Measurements from ENCODE around the gene KLHDC7B. TPM values are rescaled to one million over a fixed set of nuclear protein-coding genes. Genes with fewer than 3 reads are reported as not detected.

Gene KLHDC7B
- total RNA-seq, 1 experiment from 2014 or later: not detected

DNA sequence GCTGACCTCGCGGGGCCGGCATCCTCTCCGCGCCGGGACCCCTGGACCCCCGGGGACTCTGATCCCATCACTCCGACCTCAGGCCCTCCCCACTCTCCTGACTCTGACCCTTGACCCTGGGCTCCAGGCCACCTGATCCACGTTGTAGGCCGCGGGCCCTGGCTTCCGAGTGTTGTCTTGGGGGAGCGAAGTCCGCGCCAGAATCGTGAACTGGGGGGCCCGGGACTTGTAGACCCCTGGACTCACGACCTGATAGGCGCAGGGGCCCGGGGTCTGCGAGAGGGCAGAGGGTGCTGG is 15.2 kb upstream of the KLHDC7B start (continued):
- TF ChIP-seq, protein P1, sequence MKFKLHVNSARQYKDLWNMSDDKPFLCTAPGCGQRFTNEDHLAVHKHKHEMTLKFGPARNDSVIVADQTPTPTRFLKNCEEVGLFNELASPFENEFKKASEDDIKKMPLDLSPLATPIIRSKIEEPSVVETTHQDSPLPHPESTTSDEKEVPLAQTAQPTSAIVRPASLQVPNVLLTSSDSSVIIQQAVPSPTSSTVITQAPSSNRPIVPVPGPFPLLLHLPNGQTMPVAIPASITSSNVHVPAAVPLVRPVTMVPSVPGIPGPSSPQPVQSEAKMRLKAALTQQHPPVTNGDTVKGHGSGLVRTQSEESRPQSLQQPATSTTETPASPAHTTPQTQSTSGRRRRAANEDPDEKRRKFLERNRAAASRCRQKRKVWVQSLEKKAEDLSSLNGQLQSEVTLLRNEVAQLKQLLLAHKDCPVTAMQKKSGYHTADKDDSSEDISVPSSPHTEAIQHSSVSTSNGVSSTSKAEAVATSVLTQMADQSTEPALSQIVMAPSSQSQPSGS (CRISPR knock-in tag; IDR thresholded peaks at IDR 0.05; ENCODE audit: borderline replicate concordance, low read depth): no peak
- TF ChIP-seq TEAD1 (CRISPR knock-in tag; IDR thresholded peaks at IDR 0.05) (no peak), ZNF121 (CRISPR knock-in tag; IDR thresholded peaks at IDR 0.05) (no peak), SOX15 (CRISPR knock-in tag; IDR thresholded peaks at IDR 0.05) (no peak)
- TF ChIP-seq, protein P2, sequence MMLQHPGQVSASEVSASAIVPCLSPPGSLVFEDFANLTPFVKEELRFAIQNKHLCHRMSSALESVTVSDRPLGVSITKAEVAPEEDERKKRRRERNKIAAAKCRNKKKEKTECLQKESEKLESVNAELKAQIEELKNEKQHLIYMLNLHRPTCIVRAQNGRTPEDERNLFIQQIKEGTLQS (CRISPR knock-in tag; conservative IDR thresholded peaks at IDR 0.05): no peak

DNA sequence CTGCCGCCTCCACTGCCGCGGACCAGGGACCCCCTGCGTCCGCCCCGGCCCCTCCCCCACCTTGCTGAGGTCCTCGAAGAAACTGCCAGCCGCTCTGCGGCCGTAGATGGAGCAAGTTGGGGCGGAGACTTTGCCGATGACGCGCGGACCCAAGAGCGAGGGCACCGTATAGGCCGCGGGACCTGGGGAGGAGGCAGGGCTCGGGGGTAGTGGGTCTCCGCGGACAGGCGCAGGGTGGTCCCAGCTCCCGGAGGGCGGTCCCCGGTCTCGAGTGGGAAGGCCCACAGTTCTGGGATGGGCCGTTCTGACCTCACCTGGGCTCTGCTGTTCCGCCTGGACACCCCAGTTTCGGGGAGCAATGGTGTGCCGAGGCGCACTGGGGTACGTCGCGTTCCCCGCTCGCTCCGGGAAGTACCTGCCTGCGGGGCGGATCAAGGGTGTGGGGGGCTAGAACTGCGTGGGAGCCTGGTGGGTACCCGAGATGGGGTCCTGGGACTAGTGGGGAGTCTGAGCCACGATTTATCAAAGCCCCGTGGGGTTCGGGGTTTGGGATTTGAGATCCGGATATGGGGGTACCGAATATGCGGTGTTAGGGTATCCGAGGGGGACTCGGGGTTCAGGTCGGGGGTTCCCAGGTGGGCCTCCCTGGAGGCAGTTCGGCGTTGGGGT is 14.7 kb upstream of the KLHDC7B start:
- ATAC-seq (peak; percentile 40), DNase-seq (ENCODE audit: low spot score) (peak; percentile 79)
- H3K36me3 Mint-ChIP-seq: no peaks in the 10 kb centered on the region
- H3K9me3 Mint-ChIP-seq: no peaks in the 10 kb centered on the region
- H3K27me3 Mint-ChIP-seq (ENCODE audit: low read depth): peaks cover 80% of the 10 kb centered on the region
- peak overlapping the region; percentile 72 for H3K4me3 Mint-ChIP-seq
- peaks cover 15% of the 10 kb centered on the region for H3K4me1 Mint-ChIP-seq
- no peak overlapping the region for H3K27ac Mint-ChIP-seq
- POLR2A ChIA-PET: no interaction called here
- TF ChIP-seq TCF7 (CRISPR knock-in tag; IDR thresholded peaks at IDR 0.05; ENCODE audit: low read depth) (no peak), ZNF232 (CRISPR knock-in tag; IDR thresholded peaks at IDR 0.05) (no peak), ZNF396 (CRISPR knock-in tag; IDR thresholded peaks at IDR 0.05; ENCODE audit: borderline replicate concordance) (no peak), NFATC4 (CRISPR knock-in tag; IDR thresholded peaks at IDR 0.05) (no peak), FOXJ3 (CRISPR knock-in tag; IDR thresholded peaks at IDR 0.05; ENCODE audit: borderline replicate concordance) (no peak), CBFB (CRISPR knock-in tag; IDR thresholded peaks at IDR 0.05; ENCODE audit: low read depth) (no peak), SP1 (CRISPR knock-in tag; conservative IDR thresholded peaks at IDR 0.05) (no peak; the same call in 1 of the 2 replicates), GTF2I (CRISPR knock-in tag; conservative IDR thresholded peaks at IDR 0.05) (no peak), KAT7 (CRISPR knock-in tag; IDR thresholded peaks at IDR 0.05; ENCODE audit: borderline replicate concordance) (no peak)
- TF ChIP-seq, protein P3, sequence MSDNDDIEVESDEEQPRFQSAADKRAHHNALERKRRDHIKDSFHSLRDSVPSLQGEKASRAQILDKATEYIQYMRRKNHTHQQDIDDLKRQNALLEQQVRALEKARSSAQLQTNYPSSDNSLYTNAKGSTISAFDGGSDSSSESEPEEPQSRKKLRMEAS (CRISPR knock-in tag; IDR thresholded peaks at IDR 0.05): no peak; the same call in 1 of the 2 replicates
- TF ChIP-seq, protein P4, sequence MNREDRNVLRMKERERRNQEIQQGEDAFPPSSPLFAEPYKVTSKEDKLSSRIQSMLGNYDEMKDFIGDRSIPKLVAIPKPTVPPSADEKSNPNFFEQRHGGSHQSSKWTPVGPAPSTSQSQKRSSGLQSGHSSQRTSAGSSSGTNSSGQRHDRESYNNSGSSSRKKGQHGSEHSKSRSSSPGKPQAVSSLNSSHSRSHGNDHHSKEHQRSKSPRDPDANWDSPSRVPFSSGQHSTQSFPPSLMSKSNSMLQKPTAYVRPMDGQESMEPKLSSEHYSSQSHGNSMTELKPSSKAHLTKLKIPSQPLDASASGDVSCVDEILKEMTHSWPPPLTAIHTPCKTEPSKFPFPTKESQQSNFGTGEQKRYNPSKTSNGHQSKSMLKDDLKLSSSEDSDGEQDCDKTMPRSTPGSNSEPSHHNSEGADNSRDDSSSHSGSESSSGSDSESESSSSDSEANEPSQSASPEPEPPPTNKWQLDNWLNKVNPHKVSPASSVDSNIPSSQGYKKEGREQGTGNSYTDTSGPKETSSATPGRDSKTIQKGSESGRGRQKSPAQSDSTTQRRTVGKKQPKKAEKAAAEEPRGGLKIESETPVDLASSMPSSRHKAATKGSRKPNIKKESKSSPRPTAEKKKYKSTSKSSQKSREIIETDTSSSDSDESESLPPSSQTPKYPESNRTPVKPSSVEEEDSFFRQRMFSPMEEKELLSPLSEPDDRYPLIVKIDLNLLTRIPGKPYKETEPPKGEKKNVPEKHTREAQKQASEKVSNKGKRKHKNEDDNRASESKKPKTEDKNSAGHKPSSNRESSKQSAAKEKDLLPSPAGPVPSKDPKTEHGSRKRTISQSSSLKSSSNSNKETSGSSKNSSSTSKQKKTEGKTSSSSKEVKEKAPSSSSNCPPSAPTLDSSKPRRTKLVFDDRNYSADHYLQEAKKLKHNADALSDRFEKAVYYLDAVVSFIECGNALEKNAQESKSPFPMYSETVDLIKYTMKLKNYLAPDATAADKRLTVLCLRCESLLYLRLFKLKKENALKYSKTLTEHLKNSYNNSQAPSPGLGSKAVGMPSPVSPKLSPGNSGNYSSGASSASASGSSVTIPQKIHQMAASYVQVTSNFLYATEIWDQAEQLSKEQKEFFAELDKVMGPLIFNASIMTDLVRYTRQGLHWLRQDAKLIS (CRISPR knock-in tag; IDR thresholded peaks at IDR 0.05; ENCODE audit: borderline replicate concordance): no peak
- TF ChIP-seq, protein P5, sequence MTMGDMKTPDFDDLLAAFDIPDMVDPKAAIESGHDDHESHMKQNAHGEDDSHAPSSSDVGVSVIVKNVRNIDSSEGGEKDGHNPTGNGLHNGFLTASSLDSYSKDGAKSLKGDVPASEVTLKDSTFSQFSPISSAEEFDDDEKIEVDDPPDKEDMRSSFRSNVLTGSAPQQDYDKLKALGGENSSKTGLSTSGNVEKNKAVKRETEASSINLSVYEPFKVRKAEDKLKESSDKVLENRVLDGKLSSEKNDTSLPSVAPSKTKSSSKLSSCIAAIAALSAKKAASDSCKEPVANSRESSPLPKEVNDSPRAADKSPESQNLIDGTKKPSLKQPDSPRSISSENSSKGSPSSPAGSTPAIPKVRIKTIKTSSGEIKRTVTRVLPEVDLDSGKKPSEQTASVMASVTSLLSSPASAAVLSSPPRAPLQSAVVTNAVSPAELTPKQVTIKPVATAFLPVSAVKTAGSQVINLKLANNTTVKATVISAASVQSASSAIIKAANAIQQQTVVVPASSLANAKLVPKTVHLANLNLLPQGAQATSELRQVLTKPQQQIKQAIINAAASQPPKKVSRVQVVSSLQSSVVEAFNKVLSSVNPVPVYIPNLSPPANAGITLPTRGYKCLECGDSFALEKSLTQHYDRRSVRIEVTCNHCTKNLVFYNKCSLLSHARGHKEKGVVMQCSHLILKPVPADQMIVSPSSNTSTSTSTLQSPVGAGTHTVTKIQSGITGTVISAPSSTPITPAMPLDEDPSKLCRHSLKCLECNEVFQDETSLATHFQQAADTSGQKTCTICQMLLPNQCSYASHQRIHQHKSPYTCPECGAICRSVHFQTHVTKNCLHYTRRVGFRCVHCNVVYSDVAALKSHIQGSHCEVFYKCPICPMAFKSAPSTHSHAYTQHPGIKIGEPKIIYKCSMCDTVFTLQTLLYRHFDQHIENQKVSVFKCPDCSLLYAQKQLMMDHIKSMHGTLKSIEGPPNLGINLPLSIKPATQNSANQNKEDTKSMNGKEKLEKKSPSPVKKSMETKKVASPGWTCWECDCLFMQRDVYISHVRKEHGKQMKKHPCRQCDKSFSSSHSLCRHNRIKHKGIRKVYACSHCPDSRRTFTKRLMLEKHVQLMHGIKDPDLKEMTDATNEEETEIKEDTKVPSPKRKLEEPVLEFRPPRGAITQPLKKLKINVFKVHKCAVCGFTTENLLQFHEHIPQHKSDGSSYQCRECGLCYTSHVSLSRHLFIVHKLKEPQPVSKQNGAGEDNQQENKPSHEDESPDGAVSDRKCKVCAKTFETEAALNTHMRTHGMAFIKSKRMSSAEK (CRISPR knock-in tag; IDR thresholded peaks at IDR 0.05; ENCODE audit: borderline replicate concordance): no peak
- TF ChIP-seq, protein P6, sequence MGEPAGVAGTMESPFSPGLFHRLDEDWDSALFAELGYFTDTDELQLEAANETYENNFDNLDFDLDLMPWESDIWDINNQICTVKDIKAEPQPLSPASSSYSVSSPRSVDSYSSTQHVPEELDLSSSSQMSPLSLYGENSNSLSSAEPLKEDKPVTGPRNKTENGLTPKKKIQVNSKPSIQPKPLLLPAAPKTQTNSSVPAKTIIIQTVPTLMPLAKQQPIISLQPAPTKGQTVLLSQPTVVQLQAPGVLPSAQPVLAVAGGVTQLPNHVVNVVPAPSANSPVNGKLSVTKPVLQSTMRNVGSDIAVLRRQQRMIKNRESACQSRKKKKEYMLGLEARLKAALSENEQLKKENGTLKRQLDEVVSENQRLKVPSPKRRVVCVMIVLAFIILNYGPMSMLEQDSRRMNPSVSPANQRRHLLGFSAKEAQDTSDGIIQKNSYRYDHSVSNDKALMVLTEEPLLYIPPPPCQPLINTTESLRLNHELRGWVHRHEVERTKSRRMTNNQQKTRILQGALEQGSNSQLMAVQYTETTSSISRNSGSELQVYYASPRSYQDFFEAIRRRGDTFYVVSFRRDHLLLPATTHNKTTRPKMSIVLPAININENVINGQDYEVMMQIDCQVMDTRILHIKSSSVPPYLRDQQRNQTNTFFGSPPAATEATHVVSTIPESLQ (CRISPR knock-in tag; IDR thresholded peaks at IDR 0.05): no peak
- TF ChIP-seq, protein P7, sequence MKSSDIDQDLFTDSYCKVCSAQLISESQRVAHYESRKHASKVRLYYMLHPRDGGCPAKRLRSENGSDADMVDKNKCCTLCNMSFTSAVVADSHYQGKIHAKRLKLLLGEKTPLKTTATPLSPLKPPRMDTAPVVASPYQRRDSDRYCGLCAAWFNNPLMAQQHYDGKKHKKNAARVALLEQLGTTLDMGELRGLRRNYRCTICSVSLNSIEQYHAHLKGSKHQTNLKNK (CRISPR knock-in tag; IDR thresholded peaks at IDR 0.05): no peak
- TF ChIP-seq, protein P8, sequence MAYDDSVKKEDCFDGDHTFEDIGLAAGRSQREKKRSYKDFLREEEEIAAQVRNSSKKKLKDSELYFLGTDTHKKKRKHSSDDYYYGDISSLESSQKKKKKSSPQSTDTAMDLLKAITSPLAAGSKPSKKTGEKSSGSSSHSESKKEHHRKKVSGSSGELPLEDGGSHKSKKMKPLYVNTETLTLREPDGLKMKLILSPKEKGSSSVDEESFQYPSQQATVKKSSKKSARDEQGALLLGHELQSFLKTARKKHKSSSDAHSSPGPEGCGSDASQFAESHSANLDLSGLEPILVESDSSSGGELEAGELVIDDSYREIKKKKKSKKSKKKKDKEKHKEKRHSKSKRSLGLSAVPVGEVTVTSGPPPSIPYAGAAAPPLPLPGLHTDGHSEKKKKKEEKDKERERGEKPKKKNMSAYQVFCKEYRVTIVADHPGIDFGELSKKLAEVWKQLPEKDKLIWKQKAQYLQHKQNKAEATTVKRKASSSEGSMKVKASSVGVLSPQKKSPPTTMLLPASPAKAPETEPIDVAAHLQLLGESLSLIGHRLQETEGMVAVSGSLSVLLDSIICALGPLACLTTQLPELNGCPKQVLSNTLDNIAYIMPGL (CRISPR knock-in tag; IDR thresholded peaks at IDR 0.05): no peak
- TF ChIP-seq, protein P9, sequence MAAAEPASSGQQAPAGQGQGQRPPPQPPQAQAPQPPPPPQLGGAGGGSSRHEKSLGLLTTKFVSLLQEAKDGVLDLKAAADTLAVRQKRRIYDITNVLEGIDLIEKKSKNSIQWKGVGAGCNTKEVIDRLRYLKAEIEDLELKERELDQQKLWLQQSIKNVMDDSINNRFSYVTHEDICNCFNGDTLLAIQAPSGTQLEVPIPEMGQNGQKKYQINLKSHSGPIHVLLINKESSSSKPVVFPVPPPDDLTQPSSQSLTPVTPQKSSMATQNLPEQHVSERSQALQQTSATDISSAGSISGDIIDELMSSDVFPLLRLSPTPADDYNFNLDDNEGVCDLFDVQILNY (CRISPR knock-in tag; IDR thresholded peaks at IDR 0.05): no peak
- CTCF ChIA-PET: interaction anchor here (1.3 kb wide), 3 partner anchors 23 to 169 kb away, joined by 4 to 7 read pairs (median 7); partner anchors contain the start of genes LMF2, NCAPH2 and SYCE3
